Right kidney (tissue), 9 donors: ENCODE measurements around the gene PHF21B.
A peak's percentile ranks its signal among the peaks of the same experiment; 100 is the strongest.
"Not testable (repeated sequence)": the region's sequence is repeated elsewhere in the genome, so short reads cannot be mapped to it uniquely, and the experiment has no call there.

Experiments
- DNase-seq: peaks from one replicate; pipeline ENCODE4 v3.0.0-alpha.2; 2016
- long read RNA-seq, 8 donors: transcript quantifications; one replicate each; lab custom pipeline, GENCODE V29; 2026

Gene PHF21B
- long read RNA-seq, donor 1, partial matches to known transcripts = 0 of 1 reads
- long read RNA-seq, donor 1, other reads (novel, unspliced or antisense) = 0 of 1 reads
- long read RNA-seq, donor 2 = 0 reads
- long read RNA-seq, donor 3 = 0 reads
- long read RNA-seq, donor 4 = 0 reads
- long read RNA-seq, donor 5 = 0 reads
- long read RNA-seq, donor 6, partial matches to known transcripts = 0 of 1 reads
- long read RNA-seq, donor 6, other reads (novel, unspliced or antisense) = 0 of 1 reads
- long read RNA-seq, donor 7, partial matches to known transcripts = 0 of 1 reads
- long read RNA-seq, donor 7, other reads (novel, unspliced or antisense) = 0 of 1 reads
- long read RNA-seq, donor 8 = 0 reads

DNA sequence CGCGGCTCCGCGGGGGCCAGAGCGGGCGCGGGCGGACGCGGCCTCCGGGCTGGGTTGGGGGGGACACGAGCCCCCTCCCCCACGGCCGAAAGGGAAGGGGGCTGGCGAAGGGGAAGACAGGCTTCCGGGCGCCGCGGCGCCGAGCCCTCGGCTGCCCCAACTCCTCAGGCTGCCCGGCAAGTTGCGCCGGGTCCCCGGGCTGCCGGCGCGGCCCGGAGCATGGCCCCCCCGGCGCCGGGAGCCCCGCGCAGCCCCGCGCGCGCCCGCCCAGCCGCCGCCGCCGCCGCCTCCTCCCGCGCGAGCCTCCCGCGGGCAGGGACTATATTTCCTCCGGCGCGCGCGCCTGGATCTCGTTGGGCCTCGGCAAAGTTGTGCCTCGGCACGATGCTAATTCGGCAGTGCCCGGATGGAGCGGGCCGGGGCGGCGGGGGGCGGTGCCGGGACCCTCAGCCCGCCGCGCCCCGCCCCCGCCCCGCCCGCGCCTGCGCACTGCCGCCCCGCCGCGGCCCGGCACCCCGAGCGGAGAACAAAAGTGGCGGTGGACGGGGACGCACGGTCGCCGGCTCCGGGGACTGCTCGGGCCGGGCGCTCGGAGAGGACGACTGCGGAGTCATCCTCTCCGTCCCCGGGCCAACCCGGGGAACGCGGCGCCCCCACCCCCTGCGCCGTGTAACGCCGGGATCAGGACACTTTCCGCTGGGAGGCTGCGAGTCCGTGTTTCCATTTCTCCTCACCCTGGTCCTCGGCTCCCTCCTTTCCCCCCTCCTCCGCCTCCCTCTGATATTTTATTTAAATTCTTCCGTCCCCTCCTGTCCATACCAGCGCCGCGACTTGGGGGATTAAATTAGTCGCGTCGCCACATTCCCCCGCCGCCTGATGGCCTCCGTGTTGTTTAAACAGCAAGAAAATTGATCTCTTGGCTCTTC is at the start of gene PHF21B:
Gene PHF21B, minus strand, starts transcription at position 400 of the 926 bp plus-strand sequence. CDS start 456 bp downstream, outside the sequence.
- peak; percentile 94 for DNase-seq

GRCh38 chr22:45059296-45059695 is 49.5 kb upstream of the PHF21B start:
- DNase-seq = no peak

DNA sequence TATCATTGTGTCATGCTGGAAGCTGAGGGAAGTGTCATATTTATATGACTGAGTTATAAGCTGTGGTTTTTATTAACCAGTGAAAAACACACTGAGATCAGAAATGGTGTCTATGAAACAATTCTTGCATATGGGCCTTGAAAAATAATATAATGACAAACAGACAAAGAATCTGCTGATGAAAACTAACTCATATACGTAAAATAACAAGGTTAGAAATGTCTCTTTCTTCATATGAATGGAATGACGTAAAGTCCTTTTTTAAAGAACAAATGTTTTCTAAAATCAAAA is 48.8 kb upstream of the PHF21B start:
- DNase-seq = no peak

GRCh38 chr22:45055936-45056335 is 46.1 kb upstream of the PHF21B start:
- no peak for DNase-seq

- DNase-seq = no peak
Measured at GRCh38 chr22:45053571-45053970, 43.8 kb upstream of the PHF21B start.

DNA sequence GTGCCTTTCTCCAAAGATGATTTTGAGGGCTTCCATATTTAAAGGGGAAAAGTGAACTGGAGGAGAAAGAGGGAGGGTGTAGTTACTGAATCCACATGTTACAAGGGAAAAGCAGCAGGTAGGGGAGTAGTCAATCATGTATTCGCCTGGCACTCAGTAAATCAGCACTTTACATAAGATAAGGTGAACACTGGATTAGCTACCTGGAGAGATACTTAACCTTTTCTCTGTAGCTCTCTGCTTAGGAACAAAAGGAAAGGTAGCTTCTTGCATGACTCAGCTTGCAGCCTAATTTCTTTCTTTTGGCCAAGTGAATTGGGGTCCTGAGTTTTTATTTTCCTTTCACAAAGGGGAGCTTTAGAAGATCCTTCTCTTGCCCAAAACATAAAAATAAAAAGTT is 43.3 kb upstream of the PHF21B start:
- DNase-seq = no peak

- DNase-seq = not testable (repeated sequence)
Measured at GRCh38 chr22:45052665-45053064, 42.9 kb upstream of the PHF21B start.

- no peak for DNase-seq
Measured at GRCh38 chr22:45051946-45052345, 42.1 kb upstream of the PHF21B start.

DNA sequence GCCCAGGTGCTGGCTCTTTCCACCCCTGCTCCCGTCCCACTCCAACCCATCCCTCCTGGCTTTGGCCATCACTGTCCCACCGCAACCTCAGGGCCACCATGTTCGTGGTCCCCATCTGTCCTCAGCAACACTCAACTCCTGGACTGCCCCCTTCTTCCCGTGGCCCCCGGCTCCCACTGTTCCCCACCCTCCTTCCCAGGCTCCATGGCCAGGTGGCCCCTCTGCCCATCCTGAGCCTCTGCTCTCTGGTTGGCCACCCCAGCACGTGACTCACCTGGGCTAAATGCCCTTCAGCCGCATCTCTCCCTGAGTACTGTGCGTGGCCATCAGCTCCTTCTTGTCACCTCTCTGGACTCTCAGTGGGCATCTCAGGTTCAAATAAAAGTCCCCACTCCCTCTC is 41.6 kb upstream of the PHF21B start:
- DNase-seq = no peak

DNA sequence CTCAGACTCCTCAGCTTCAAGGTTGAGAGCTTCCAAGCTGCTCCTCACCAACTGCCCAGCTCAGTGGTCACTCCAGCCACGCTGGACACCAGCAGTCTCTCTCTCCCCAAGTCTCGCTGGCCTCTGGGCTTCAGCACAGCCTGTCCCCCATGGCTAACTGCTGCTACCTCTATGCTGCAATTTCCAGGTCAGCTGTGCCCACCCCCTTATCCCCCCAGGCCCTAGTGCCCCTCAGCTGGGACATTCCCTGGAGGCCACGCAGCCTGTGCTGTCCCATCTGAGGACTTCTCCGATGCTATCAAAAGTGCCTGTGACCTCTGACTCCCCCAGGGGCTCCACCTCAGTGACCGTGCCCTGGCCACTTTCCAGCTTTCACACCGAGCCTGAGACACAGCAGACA is 37.5 kb upstream of the PHF21B start:
- DNase-seq = no peak

DNA sequence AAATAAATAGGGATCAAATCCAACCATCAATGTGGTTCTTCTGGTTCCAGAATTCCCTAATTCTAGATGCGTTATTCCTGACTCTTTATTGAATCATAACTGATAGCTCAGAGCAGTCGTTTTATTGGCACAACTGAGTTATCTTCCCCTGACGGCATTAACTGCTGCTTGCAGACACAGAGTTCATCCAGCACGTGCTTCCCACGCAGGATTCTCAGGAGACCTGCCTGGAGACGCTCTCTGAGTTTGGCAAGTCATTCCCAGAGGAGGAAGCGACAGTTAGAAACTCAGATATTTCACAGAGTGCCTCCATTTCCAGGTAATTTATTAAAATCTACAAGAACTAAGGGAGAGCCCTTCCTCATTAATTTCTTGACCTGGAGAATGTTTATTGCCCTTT is 35.4 kb upstream of the PHF21B start:
- no peak for DNase-seq

DNA sequence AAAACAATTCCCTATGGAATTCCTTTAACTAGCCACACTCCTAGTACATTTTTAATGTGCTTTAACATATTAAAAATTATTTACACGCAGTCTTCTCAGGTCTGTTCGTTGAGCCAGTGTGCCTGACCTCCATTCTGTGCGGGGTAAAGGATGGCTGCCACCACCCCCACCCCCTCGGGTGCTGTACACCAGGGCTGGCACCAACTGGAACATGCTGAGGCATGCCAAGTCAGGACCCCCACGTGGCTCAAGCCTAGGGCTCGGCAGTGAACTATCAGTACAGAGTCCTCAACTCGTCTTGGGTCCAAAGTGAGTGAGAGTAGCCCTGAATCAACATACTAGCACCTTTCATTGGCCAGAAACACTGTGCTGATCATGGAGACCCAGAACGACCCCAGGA is 32.5 kb upstream of the PHF21B start:
- no peak for DNase-seq

DNA sequence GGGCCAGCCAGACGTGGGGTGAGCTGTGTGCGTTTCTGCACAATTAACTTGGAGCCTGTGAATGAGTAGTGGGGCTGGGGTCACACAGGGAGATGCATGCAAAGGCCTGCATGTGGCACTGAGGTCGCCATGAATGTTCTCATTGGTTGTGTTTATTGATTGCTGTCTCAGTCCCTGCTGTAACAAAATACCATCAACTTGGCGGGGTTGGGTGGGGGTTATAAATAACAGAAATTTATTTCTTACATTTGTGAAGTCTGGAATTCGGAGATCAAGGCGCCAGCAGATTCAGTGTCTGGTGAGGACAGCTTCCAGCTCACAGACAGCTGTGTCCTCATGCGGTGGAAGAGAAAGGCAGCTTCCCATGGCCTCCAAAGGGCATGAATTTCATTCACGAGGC is 29.3 kb upstream of the PHF21B start:
- no peak for DNase-seq

DNA sequence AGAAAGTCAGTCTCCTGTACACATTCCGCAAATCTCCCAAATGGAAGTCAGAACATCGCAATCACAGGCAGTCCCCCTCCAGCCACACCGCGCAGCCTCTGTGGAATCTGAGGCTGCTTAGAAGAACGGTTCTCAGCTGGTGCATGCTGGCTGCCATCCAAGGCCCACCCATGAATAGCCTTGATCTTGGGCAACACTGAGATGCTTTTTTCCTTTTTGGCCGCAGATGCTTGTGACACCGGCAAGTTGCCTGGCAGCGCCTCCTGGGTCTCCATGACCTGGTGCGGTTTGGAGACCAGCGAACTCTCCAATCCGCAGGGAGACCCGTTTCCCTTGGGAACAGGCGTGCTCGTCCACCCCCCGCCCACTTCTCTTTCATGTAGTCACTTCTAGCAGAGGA is 26.3 kb upstream of the PHF21B start:
- DNase-seq = no peak

DNA sequence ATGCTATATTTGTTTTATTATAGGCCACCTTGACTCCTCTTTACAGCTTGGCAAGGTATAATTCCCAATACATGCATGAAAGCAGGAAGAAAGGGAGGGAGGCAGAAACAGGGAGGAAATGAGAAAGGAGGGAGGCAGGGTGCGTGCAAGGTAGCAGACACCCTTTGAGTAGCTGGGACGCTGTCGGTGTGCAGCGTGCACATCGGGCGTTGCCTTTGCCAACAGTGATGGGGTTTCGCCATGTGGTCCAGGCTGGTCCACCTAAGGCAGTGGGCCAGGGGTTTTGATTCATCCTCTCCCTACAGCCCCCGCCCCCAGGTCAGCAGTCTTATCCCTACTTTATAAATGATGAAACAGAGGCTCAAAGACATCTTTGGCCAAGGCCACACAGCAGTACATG is 25.0 kb upstream of the PHF21B start:
- DNase-seq = no peak

GRCh38 chr22:45034156-45034555 is 24.4 kb upstream of the PHF21B start:
- no peak for DNase-seq

DNA sequence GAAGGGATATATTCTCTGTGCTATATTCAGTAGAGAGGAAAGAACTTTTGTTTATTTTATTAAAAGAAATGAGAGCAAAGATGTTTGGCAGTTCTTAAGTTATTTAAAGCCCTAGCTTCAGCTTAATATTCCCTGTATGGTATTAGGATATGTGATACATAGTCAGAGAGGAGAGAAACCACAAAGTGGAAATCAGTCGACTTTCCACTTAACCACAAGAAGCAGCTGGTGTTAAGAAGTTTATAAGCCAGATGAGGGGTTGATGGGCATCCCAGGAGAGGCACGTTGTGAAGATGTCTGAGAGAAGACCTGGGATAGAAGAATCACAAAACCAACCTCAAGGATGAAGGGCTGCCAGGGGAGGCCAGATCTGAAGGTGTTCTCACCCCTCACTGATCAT is 23.3 kb upstream of the PHF21B start:
- DNase-seq = no peak

GRCh38 chr22:45031629-45032403 is 22.0 kb upstream of the PHF21B start:
- no peak for DNase-seq

GRCh38 chr22:45029501-45029900 is 19.7 kb upstream of the PHF21B start:
- no peak for DNase-seq

DNA sequence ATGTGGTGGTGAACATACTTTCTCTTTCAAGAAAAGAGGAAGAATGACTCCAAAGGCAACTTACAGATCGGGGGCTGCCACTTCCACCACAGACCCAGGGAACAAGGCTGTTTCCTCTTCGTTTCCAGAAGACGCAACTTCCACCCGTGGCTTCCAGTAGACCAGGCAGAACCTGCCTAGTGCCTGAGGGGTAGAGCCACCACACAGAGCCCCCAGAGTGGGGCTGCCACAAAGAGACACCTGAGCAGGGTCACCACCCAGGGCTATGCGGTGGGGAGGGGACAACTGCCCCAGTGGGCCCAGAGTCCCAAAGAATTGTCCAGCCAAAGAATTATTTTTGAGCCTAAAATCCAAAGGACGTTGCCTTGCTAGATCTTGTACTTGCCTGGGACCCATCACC is 16.7 kb upstream of the PHF21B start:
- DNase-seq = no peak

DNA sequence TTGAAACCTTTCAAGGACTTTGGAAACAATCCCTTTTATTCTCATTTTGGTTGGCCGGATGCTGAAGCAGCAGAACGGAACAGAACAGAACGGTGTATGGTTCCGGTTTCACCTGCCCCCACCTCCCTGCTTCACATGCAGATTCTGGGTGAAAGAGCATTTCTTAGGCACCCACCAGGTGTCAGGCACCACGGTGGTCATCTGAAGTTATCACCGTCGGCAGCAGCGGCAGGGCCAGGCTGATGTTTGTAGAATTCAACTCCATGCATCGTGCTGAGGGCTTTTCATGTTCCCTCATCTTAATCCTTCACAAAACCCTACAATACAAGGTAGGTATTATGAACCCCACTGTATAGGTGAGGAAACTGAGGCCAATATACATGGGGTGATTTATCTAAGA is 13.6 kb upstream of the PHF21B start:
- DNase-seq = no peak

GRCh38 chr22:45019861-45020655 is 10.3 kb upstream of the PHF21B start:
- DNase-seq = no peak
